Measurements from ENCODE around the gene DUT.

- no peak for TF ChIP-seq CTCF (conservative IDR thresholded peaks at IDR 0.05 in 1 of 2, IDR thresholded peaks at IDR 0.05 in 1 of 2; ENCODE audit: extremely low read depth in 1 of 2, insufficient read depth in 1 of 2, low read depth in 1 of 2, low read length in 2 of 2)
- no peak for TF ChIP-seq EZH2 (IDR thresholded peaks at IDR 0.05; ENCODE audit: borderline replicate concordance, low read length)
Observed at GRCh38 chr15:48281674-48282073, 49.6 kb upstream of the DUT start.

All from mammary epithelial cell (primary cell).